ENCODE data around the gene PMM1. TPM values are rescaled to one million over a fixed set of nuclear protein-coding genes. Genes with fewer than 3 reads are reported as not detected.
"Not testable (repeated sequence)": the region's sequence is repeated elsewhere in the genome, so short reads cannot be mapped to it uniquely, and the experiment has no call there.

PMM1 gene
- total RNA-seq, 1 experiment from 2014 or later = 18.6 TPM

DNA sequence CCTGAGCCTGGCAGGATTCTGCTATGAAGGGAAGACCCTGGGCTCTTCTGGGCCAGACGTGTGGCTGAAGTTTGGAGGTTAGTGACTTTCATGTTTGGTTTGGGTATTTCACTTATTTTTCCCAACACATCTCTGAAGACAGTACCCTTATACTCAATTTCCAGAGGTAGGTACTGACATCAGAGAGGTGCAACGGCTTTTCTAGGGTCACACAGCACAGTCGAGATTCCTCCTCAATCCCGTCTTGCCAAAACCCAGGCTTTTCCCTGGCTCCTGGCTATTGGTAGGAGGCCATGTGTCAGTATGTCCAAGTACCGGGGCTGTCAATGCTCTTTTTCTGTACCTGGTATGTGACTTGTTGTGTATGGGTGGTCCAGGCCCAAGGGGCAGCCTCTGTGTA, 6.1 kb upstream of the PMM1 start:
- ChIA-PET POLR2A (ENCODE audit: unreplicated experiment) (no interaction called here), CTCF (no interaction called here)
- intact Hi-C loops (cut with micrococcal nuclease) = loop anchor here (2.0 kb wide), 1 partner anchor 41 kb away; no protein-coding TSS in a partner anchor
- Histone ChIP-seq H3K9me2 (replicated peaks; ENCODE audit: low read length) (no peaks in the 10 kb centered on the region), H3K27ac (ENCODE audit: low read length) (no peak overlapping the region), H3K9me3 (ENCODE audit: low read length) (no peaks in the 10 kb centered on the region), H3K4me2 (ENCODE audit: low read length) (no peak overlapping the region), H3K4me1 (ENCODE audit: insufficient read depth, low read length) (0 out of 2 replicates have a peak, but pooled peaks cover 3% of the 10 kb centered on the region), H3F3A (ENCODE audit: low read length, unreplicated experiment) (no peaks in the 10 kb centered on the region), H3K36me3 (ENCODE audit: low read depth, low read length) (no peaks in the 10 kb centered on the region), H2AFZ (ENCODE audit: low read length) (no peak overlapping the region), H3K9ac (ENCODE audit: low read length) (no peak overlapping the region), H3K4me3 (ENCODE audit: low read length) (no peak overlapping the region), H3K27me3 (ENCODE audit: low read length) (no peaks in the 10 kb centered on the region), H3K79me2 (ENCODE audit: low read length) (no peaks in the 10 kb centered on the region), H4K20me1 (ENCODE audit: low read length) (no peaks in the 10 kb centered on the region)
- ATAC-seq = no peak
- no peak for DNase-seq
- no TSS peak for BruUV-seq (replicated peaks)
- TF ChIP-seq, protein P1, sequence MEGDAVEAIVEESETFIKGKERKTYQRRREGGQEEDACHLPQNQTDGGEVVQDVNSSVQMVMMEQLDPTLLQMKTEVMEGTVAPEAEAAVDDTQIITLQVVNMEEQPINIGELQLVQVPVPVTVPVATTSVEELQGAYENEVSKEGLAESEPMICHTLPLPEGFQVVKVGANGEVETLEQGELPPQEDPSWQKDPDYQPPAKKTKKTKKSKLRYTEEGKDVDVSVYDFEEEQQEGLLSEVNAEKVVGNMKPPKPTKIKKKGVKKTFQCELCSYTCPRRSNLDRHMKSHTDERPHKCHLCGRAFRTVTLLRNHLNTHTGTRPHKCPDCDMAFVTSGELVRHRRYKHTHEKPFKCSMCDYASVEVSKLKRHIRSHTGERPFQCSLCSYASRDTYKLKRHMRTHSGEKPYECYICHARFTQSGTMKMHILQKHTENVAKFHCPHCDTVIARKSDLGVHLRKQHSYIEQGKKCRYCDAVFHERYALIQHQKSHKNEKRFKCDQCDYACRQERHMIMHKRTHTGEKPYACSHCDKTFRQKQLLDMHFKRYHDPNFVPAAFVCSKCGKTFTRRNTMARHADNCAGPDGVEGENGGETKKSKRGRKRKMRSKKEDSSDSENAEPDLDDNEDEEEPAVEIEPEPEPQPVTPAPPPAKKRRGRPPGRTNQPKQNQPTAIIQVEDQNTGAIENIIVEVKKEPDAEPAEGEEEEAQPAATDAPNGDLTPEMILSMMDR (conservative IDR thresholded peaks at IDR 0.05; ENCODE audit: low read depth, low read length) = no peak
- TF ChIP-seq EZH2 (IDR thresholded peaks at IDR 0.05; ENCODE audit: low read length, unreplicated experiment) (no peak), EZH2phosphoT487 (IDR thresholded peaks at IDR 0.05; ENCODE audit: borderline replicate concordance, low read length) (no peak)

GRCh38 chr22:41593336-41593960, 3.8 kb upstream of the PMM1 start:
- H3K4me3 ChIP-seq (ENCODE audit: low read length); CTCF ChIA-PET: not testable (repeated sequence)

GRCh38 chr22:41587347-41587723, 2.3 kb downstream of the PMM1 start:
- Histone ChIP-seq H3K4me2 (ENCODE audit: low read length) (peak overlapping the region; percentile 99; the same call in 1 of the 2 replicates), H3K9me2 (replicated peaks; ENCODE audit: low read length) (no peaks in the 10 kb centered on the region)
- intact Hi-C loops (cut with micrococcal nuclease) = no loop called here

More at GRCh38 chr22:41593336-41593960, 3.8 kb upstream of the PMM1 start:
- H3K9me2 ChIP-seq (replicated peaks; ENCODE audit: low read length); H3K9me3 ChIP-seq (ENCODE audit: low read length); H3K4me1 ChIP-seq (ENCODE audit: insufficient read depth, low read length); intact Hi-C loops (cut with micrococcal nuclease); H3K9ac ChIP-seq (ENCODE audit: low read length); H3K27ac ChIP-seq (ENCODE audit: low read length); H3K79me2 ChIP-seq (ENCODE audit: low read length); H3F3A ChIP-seq (ENCODE audit: low read length, unreplicated experiment); DNase-seq; BruUV-seq (replicated peaks); H3K4me2 ChIP-seq (ENCODE audit: low read length); H2AFZ ChIP-seq (ENCODE audit: low read length); ATAC-seq; H3K27me3 ChIP-seq (ENCODE audit: low read length); H4K20me1 ChIP-seq (ENCODE audit: low read length); H3K36me3 ChIP-seq (ENCODE audit: low read depth, low read length): not testable (repeated sequence)
- POLR2A ChIA-PET (ENCODE audit: unreplicated experiment) = interaction anchor here (0.6 kb wide), 1 partner anchor 36 kb away, joined by 6 read pairs; no protein-coding TSS in a partner anchor

More at GRCh38 chr22:41587347-41587723, 2.3 kb downstream of the PMM1 start:
- TF ChIP-seq EZH2phosphoT487 (IDR thresholded peaks at IDR 0.05; ENCODE audit: borderline replicate concordance, low read length) = no peak
- no peak for TF ChIP-seq EZH2 (IDR thresholded peaks at IDR 0.05; ENCODE audit: low read length, unreplicated experiment)
- CTCF ChIA-PET = no interaction called here
- DNase-seq (no peak), ATAC-seq (no peak)
- no peaks in the 10 kb centered on the region for H3K9me3 ChIP-seq (ENCODE audit: low read length)
- BruUV-seq (replicated peaks) = no TSS peak
- POLR2A ChIA-PET (ENCODE audit: unreplicated experiment) = no interaction called here
- H3K27ac ChIP-seq (ENCODE audit: low read length) = no peak overlapping the region
- H4K20me1 ChIP-seq (ENCODE audit: low read length) = no peaks in the 10 kb centered on the region
- peaks cover 14% of the 10 kb centered on the region for H3K79me2 ChIP-seq (ENCODE audit: low read length)
- no peaks in the 10 kb centered on the region for H3K36me3 ChIP-seq (ENCODE audit: low read depth, low read length)
- no peaks in the 10 kb centered on the region for H3K27me3 ChIP-seq (ENCODE audit: low read length)
- H3K9ac ChIP-seq (ENCODE audit: low read length) = no peak overlapping the region
- H3K4me1 ChIP-seq (ENCODE audit: insufficient read depth, low read length) = peaks cover 17% of the 10 kb centered on the region
- peak overlapping the region; percentile 94; the same call in 1 of the 2 replicates for H3K4me3 ChIP-seq (ENCODE audit: low read length)
- no peaks in the 10 kb centered on the region for H3F3A ChIP-seq (ENCODE audit: low read length, unreplicated experiment)
- H2AFZ ChIP-seq (ENCODE audit: low read length) = no peak overlapping the region

All from PC-3 (cell line).